Heart right ventricle (tissue), 16 donors: Measurements from ENCODE around the gene DYSF. TPM values are rescaled to one million over a fixed set of nuclear protein-coding genes. Genes with fewer than 3 reads are reported as not detected.
A peak's percentile ranks its signal among the peaks of the same experiment; 100 is the strongest.

ENCODE experiments used
- ATAC-seq, 8 donors: fragments of 200-7000 bp; cut with Tn5 transposase; one replicate each; pipeline ENCODE4 v1.9.1; 2020; ENCODE audit warnings: mild to moderate bottlenecking in 8 of 8, moderate library complexity in 8 of 8, moderate number of reproducible peaks in 1 of 8
- DNase-seq, 2 donors: peaks; one replicate each; pipeline ENCODE4 v3.0.0-alpha.2; 2020
- H3K27ac ChIP-seq, 10 donors: fragments of 200-600 bp; sonication (generic) in 2 of 10; one replicate each; pipeline versions ENCODE4 v1.5.0 to v1.8.0; 2020 to 2022; ENCODE audit warnings: mild to moderate bottlenecking in 3 of 10
- H3K27me3 ChIP-seq, 7 donors: fragments of 200-600 bp; one replicate each; pipeline ENCODE4 v1.8.0; 2021 to 2022; ENCODE audit warnings: mild to moderate bottlenecking in 2 of 7
- H3K36me3 ChIP-seq, 9 donors: fragments of 200-600 bp; sonication (generic) in 1 of 9; one replicate each; pipeline versions ENCODE4 v1.5.0 to v1.8.0; 2020 to 2022; ENCODE audit warnings: mild to moderate bottlenecking in 2 of 9
- H3K4me1 ChIP-seq, 9 donors: fragments of 200-600 bp; sonication (generic) in 1 of 9; one replicate each; pipeline versions ENCODE4 v1.5.0 to v1.8.0; 2020 to 2022; ENCODE audit warnings: mild to moderate bottlenecking in 4 of 9
- H3K4me3 ChIP-seq, 10 donors: fragments of 200-600 bp; sonication (generic) in 2 of 10; one replicate each; pipeline versions ENCODE4 v1.5.0 to v1.8.0; 2020 to 2022; ENCODE audit warnings: mild to moderate bottlenecking in 7 of 10, moderate library complexity in 2 of 10
- H3K9me3 ChIP-seq, 11 donors: fragments of 200-600 bp in 10 of 11; sonication (generic) in 2 of 11; one replicate each; pipeline versions ENCODE4 v1.5.0 to v1.8.0; 2013 to 2022; ENCODE audit warnings: mild to moderate bottlenecking in 2 of 11, control low read depth in 1 of 11, moderate library complexity in 1 of 11
- CTCF ChIP-seq, 9 donors: fragments of 200-600 bp; sonication (generic) in 2 of 9; IDR thresholded peaks; one replicate each; pipeline versions ENCODE4 v1.5.0 to v1.8.0; 2021 to 2022; ENCODE audit warnings: antibody characterized with exemption in 9 of 9, mild to moderate bottlenecking in 5 of 9, moderate library complexity in 1 of 9
- WGBS, 2 donors: extraction: QIAGEN DNeasy Blood & Tissue Kit; methylation state at CpG; one replicate each; pipeline ENCODE4 v1.1.7; 2013; ENCODE audit warnings: inconsistent platforms in 1 of 2; 5-methylcytosine and 5-hydroxymethylcytosine counted together
- intact Hi-C, 10 donors: fragments of 100-400 bp; cut with DNase I; formaldehyde crosslinking; loops; one replicate each; pipeline versions ENCODE4 v1.11.1 to v1.14.2; 2022
- polyA plus RNA-seq, 2 donors: library from polyadenylated mRNA; stranded (reverse); fragments of 200-250 nt; gene quantifications; one replicate each; pipeline ENCODE4 v1.2.3, GENCODE V29; 2013
- total RNA-seq, 10 donors: library from RNA; stranded (reverse); fragmentation: NEBNext Ultra II Directional in 3 of 10; extraction: Animal tissue kit (Norgen Biotek cat#: 25700) in 3 of 10; gene quantifications; one replicate each; pipeline versions ENCODE4 v1.2.1 to v1.2.4, GENCODE V29; 2021 to 2023
- donor health status: Arrhythmogenic right ventricular cardiomyopathy.
- donor health status: ischemic (EF 13 %, LVEDD 7.1; RV severe dilation, severe dysfunction).
- donor health status: healthy with polysubstance abuse.
- donor health status: DM: no; HTN: yes; CAD: no.
- donor health status: DM: no; HTN: no; CAD: no.
- donor health status: ischemic (EF 25% LVEDD 6.9; RV normal size, moderate dysfunction).
- donor health status: ischemic (EF 25% LVEDD 5.7; RV mildly dilated, moderate dysfunction).
- donor health status: healthy.
- donor health status: DM: yes; HTN: yes; CAD: no.
- donor health status: Ischemic cardiomyopathy.
- donor health status: ischemic (EF 35%, LVEDD 5.7; RV mildly dilated, moderate dysfunction).
- donor health status: nonischemic (EF 11% LVEDD 7.7; RV severe dilation, severe dysfunction).
- donor health status: DM: yes; HTN: yes; CAD: no.
- donor health status: PGD.
- donor health status: ischemic (EF 29% LVEDD 5.4; RV normal size, mild dysfunction).
- donor health status: nonischemic (EF 23%, LVEDD 6.1; RV moderate dilation, normal function).

DYSF gene
- total and polyA plus RNA-seq, 12 donors = 20.6 to 100 (median 64.8) TPM

GRCh38 chr2:71471276-71471675, 17.9 kb downstream of the DYSF start:
- peaks cover 15 to 85% (median 64%) of the 10 kb centered on the region in 9 donors for H3K4me1 ChIP-seq
- no peak for TF ChIP-seq CTCF (IDR thresholded peaks at IDR 0.05)
- H3K27me3 ChIP-seq = peaks cover 0 to 6% (median 0%) of the 10 kb centered on the region in 7 donors
- WGBS, 2 donors = 53 to 57% methylated on average over 1 of the region's 1 CpG
- H3K27ac ChIP-seq = peak overlapping the region in 3 of 10 donors; percentile 9 to 41 (median 19)
- intact Hi-C loops = no loop called here
- no peaks in the 10 kb centered on the region for H3K9me3 ChIP-seq
- DNase-seq (no peak), ATAC-seq (no peak)
- no peak overlapping the region for H3K4me3 ChIP-seq
- peaks cover 0 to 16% (median 0%) of the 10 kb centered on the region in 9 donors for H3K36me3 ChIP-seq

GRCh38 chr2:71472019-71472418, 18.7 kb downstream of the DYSF start:
- H3K36me3 ChIP-seq = peaks cover 0 to 16% (median 0%) of the 10 kb centered on the region in 9 donors
- 45 to 67% methylated on average over 2 of the region's 2 CpGs for WGBS, 2 donors
- ATAC-seq = no peak
- DNase-seq = no peak
- TF ChIP-seq CTCF (IDR thresholded peaks at IDR 0.05) = no peak
- intact Hi-C loops = no loop called here
- no peaks in the 10 kb centered on the region for H3K27me3 ChIP-seq
- H3K4me3 ChIP-seq = no peak overlapping the region
- H3K9me3 ChIP-seq = no peaks in the 10 kb centered on the region
- H3K27ac ChIP-seq = peak overlapping the region in 3 of 10 donors; percentile 19 to 80 (median 41)
- H3K4me1 ChIP-seq = peaks cover 14 to 87% (median 69%) of the 10 kb centered on the region in 9 donors

GRCh38 chr2:71473346-71474031, 20.1 kb downstream of the DYSF start:
- Histone ChIP-seq H3K27me3 (no peaks in the 10 kb centered on the region), H3K4me3 (no peak overlapping the region), H3K4me1 (peaks cover 15 to 86% (median 66%) of the 10 kb centered on the region in 9 donors), H3K9me3 (no peaks in the 10 kb centered on the region), H3K36me3 (peaks cover 0 to 16% (median 0%) of the 10 kb centered on the region in 9 donors), H3K27ac (peak overlapping the region in 7 of 10 donors; percentile 66 to 86 (median 75))
- ATAC-seq (no peak), DNase-seq (no peak)
- WGBS, 2 donors = 96 to 98% methylated on average over 9 of the region's 9 CpGs
- intact Hi-C loops = no loop called here
- no peak for TF ChIP-seq CTCF (IDR thresholded peaks at IDR 0.05)

GRCh38 chr2:71474116-71474743, 20.9 kb downstream of the DYSF start:
- H3K9me3 ChIP-seq = no peaks in the 10 kb centered on the region
- peaks cover 8 to 80% (median 64%) of the 10 kb centered on the region in 9 donors for H3K4me1 ChIP-seq
- ATAC-seq = peak in 2 of 8 donors; percentile 3 to 11
- TF ChIP-seq CTCF (IDR thresholded peaks at IDR 0.05) = no peak
- H3K27ac ChIP-seq = peak overlapping the region in 9 of 10 donors; percentile 63 to 86 (median 73)
- no peak for DNase-seq
- no peaks in the 10 kb centered on the region for H3K27me3 ChIP-seq
- H3K4me3 ChIP-seq = peak overlapping the region in 1 of 10 donors; percentile 6
- H3K36me3 ChIP-seq = peaks cover 0 to 16% (median 0%) of the 10 kb centered on the region in 9 donors
- 81 to 84% methylated on average over 5 of the region's 5 CpGs for WGBS, 2 donors
- intact Hi-C loops = no loop called here
